ENCODE data around the gene RERE. TPM values are rescaled to one million over a fixed set of nuclear protein-coding genes. Genes with fewer than 3 reads are reported as not detected.

The RERE gene
- total RNA-seq, 1 donor: 55.0 TPM

DNA sequence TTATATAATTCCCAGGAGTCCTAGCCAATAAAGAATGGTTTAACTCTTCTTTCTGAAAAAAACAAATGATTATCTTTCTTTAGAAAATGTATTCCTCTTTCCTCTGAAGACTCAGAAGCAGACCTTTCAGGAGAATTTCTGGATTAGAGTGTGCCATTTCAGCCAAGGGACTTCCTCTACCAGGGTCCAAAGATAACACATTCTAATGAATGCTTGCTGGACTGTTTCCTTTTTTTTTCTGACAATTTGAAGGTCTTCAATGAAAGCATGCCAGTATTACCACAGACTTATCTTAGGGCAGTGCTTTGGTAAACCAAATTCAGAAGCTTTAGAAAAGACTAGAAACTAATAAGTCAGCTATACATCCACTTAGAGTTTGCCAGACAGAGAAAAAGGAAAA lies 80.5 kb downstream of the RERE start:
- no peak overlapping the region for H2AFZ ChIP-seq (ENCODE audit: low read length)
- H4K20me1 ChIP-seq (ENCODE audit: insufficient read depth, low read length): no peaks in the 10 kb centered on the region
- H3K9me3 ChIP-seq (ENCODE audit: low read depth, low read length): no peaks in the 10 kb centered on the region
- no peak overlapping the region for H3K4me2 ChIP-seq (ENCODE audit: insufficient read depth, low read length)
- H3K4me1 ChIP-seq (ENCODE audit: insufficient read depth, low read length): peaks cover 4% of the 10 kb centered on the region
- no peak overlapping the region for H3K27ac ChIP-seq (ENCODE audit: low read depth, low read length)
- no peaks in the 10 kb centered on the region for H3K36me3 ChIP-seq (ENCODE audit: insufficient read depth, low read length)
- H3K79me2 ChIP-seq (ENCODE audit: insufficient read depth, low read length): peaks cover 6% of the 10 kb centered on the region
- TF ChIP-seq, protein P1, sequence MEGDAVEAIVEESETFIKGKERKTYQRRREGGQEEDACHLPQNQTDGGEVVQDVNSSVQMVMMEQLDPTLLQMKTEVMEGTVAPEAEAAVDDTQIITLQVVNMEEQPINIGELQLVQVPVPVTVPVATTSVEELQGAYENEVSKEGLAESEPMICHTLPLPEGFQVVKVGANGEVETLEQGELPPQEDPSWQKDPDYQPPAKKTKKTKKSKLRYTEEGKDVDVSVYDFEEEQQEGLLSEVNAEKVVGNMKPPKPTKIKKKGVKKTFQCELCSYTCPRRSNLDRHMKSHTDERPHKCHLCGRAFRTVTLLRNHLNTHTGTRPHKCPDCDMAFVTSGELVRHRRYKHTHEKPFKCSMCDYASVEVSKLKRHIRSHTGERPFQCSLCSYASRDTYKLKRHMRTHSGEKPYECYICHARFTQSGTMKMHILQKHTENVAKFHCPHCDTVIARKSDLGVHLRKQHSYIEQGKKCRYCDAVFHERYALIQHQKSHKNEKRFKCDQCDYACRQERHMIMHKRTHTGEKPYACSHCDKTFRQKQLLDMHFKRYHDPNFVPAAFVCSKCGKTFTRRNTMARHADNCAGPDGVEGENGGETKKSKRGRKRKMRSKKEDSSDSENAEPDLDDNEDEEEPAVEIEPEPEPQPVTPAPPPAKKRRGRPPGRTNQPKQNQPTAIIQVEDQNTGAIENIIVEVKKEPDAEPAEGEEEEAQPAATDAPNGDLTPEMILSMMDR (IDR thresholded peaks at IDR 0.05; ENCODE audit: extremely low read depth, low read depth, low read length): no peak
- H3K4me3 ChIP-seq (ENCODE audit: insufficient read depth, low read length): no peak overlapping the region
- H3K27me3 ChIP-seq (ENCODE audit: insufficient read depth, low read length): no peaks in the 10 kb centered on the region
- DNase-seq (ENCODE audit: insufficient read length, low spot score, missing footprints): no peak

DNA sequence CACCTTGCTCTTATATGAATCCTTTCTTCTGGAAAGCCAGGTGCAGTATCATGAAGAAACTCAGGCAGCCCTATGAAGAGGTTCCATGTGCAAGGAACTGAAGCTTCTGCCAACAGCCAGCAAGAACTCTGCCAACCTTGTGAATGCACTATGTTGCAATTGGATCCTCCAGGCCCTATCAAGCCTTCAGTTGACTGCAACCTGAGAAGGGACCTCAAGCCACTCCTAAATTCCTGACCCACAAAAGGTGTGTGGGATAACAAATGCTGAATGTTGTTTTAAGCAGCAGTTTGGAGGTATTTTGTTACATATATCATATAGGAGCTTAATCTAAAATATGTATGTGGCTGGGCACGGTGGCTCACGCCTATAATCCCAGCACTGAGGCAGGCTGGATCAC lies 84.0 kb downstream of the RERE start:
- no peaks in the 10 kb centered on the region for H3K4me1 ChIP-seq (ENCODE audit: insufficient read depth, low read length)
- no peaks in the 10 kb centered on the region for H3K79me2 ChIP-seq (ENCODE audit: insufficient read depth, low read length)
- H4K20me1 ChIP-seq (ENCODE audit: insufficient read depth, low read length): no peaks in the 10 kb centered on the region
- no peak for DNase-seq (ENCODE audit: insufficient read length, low spot score, missing footprints)
- H3K36me3 ChIP-seq (ENCODE audit: insufficient read depth, low read length): no peaks in the 10 kb centered on the region
- no peak overlapping the region for H2AFZ ChIP-seq (ENCODE audit: low read length)
- TF ChIP-seq, protein P1 (IDR thresholded peaks at IDR 0.05; ENCODE audit: extremely low read depth, low read depth, low read length): no peak
- H3K4me2 ChIP-seq (ENCODE audit: insufficient read depth, low read length): no peak overlapping the region
- no peak overlapping the region for H3K27ac ChIP-seq (ENCODE audit: low read depth, low read length)
- no peaks in the 10 kb centered on the region for H3K27me3 ChIP-seq (ENCODE audit: insufficient read depth, low read length)
- H3K9me3 ChIP-seq (ENCODE audit: low read depth, low read length): no peaks in the 10 kb centered on the region
- H3K4me3 ChIP-seq (ENCODE audit: insufficient read depth, low read length): no peak overlapping the region

DNA sequence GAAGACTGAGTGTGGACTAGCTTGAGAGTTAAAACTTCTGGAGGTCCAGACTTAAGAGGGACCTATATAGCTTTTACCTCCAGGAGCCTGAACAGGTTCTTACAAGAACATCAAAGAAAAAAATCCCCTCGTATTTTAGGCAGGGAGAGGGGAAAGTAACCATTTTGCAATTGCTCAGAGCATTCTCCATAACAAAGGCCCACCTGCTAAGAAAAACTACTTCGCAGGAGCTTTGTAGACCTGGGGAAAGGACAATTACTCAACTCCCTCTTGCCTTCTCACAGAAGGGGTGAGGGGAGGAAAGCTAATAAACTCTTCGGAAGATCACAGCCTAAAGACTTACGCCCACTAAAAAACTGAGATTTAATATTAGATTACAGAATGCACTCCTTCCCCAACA lies 86.3 kb downstream of the RERE start:
- no peak overlapping the region for H3K4me2 ChIP-seq (ENCODE audit: insufficient read depth, low read length)
- no peak overlapping the region for H3K4me3 ChIP-seq (ENCODE audit: insufficient read depth, low read length)
- no peak overlapping the region for H2AFZ ChIP-seq (ENCODE audit: low read length)
- H3K79me2 ChIP-seq (ENCODE audit: insufficient read depth, low read length): no peaks in the 10 kb centered on the region
- TF ChIP-seq, protein P1 (IDR thresholded peaks at IDR 0.05; ENCODE audit: extremely low read depth, low read depth, low read length): no peak
- H4K20me1 ChIP-seq (ENCODE audit: insufficient read depth, low read length): no peaks in the 10 kb centered on the region
- no peak overlapping the region for H3K27ac ChIP-seq (ENCODE audit: low read depth, low read length)
- no peaks in the 10 kb centered on the region for H3K4me1 ChIP-seq (ENCODE audit: insufficient read depth, low read length)
- H3K27me3 ChIP-seq (ENCODE audit: insufficient read depth, low read length): no peaks in the 10 kb centered on the region
- H3K36me3 ChIP-seq (ENCODE audit: insufficient read depth, low read length): no peaks in the 10 kb centered on the region
- H3K9me3 ChIP-seq (ENCODE audit: low read depth, low read length): no peaks in the 10 kb centered on the region
- DNase-seq (ENCODE audit: insufficient read length, low spot score, missing footprints): no peak

- TF ChIP-seq, protein P1 (IDR thresholded peaks at IDR 0.05; ENCODE audit: extremely low read depth, low read depth, low read length): no peak
- no peak overlapping the region for H3K4me3 ChIP-seq (ENCODE audit: insufficient read depth, low read length)
- no peaks in the 10 kb centered on the region for H3K79me2 ChIP-seq (ENCODE audit: insufficient read depth, low read length)
- H3K4me2 ChIP-seq (ENCODE audit: insufficient read depth, low read length): no peak overlapping the region
- H4K20me1 ChIP-seq (ENCODE audit: insufficient read depth, low read length): no peaks in the 10 kb centered on the region
- no peaks in the 10 kb centered on the region for H3K4me1 ChIP-seq (ENCODE audit: insufficient read depth, low read length)
- no peak overlapping the region for H3K27ac ChIP-seq (ENCODE audit: low read depth, low read length)
- no peak for DNase-seq (ENCODE audit: insufficient read length, low spot score, missing footprints)
- H3K27me3 ChIP-seq (ENCODE audit: insufficient read depth, low read length): no peaks in the 10 kb centered on the region
- H3K36me3 ChIP-seq (ENCODE audit: insufficient read depth, low read length): no peaks in the 10 kb centered on the region
- no peaks in the 10 kb centered on the region for H3K9me3 ChIP-seq (ENCODE audit: low read depth, low read length)
- H2AFZ ChIP-seq (ENCODE audit: low read length): no peak overlapping the region
Measured at GRCh38 chr1:8728464-8728863, 89.0 kb downstream of the RERE start.

All from osteoblast (primary cell).